MM.1S (cell line): ENCODE results near the gene SHC1.

Source experiments
- DNase-seq: peaks from one replicate; pipeline ENCODE4 v3.0.0-alpha.2; 2015
- H2AFZ ChIP-seq: fragments of 300-600 bp; sonication (generic); 2 replicates; pipeline ENCODE4 v1.6.0; 2016; ENCODE audit warnings: antibody characterized with exemption, low read length
- H3F3A ChIP-seq: fragments of 300-600 bp; sonication (generic); 2 replicates; pipeline ENCODE4 v1.6.1; 2016; ENCODE audit warnings: mild to moderate bottlenecking, antibody characterized with exemption, low read length, moderate library complexity, mixed read lengths; ENCODE audit not compliant: insufficient read depth
- H3K27ac ChIP-seq: fragments of 300-600 bp; sonication (generic); 2 replicates; pipeline ENCODE4 v1.5.1; 2016; ENCODE audit warnings: mild to moderate bottlenecking, low read length
- H3K27me3 ChIP-seq: fragments of 300-600 bp; sonication (generic); replicated peaks from 2 replicates; pipeline ENCODE4 v1.6.0; 2016; ENCODE audit warnings: low read length; ENCODE audit not compliant: insufficient read depth
- H3K36me3 ChIP-seq: fragments of 300-600 bp; sonication (generic); replicated peaks from 2 replicates; pipeline ENCODE4 v1.6.1; 2016; ENCODE audit warnings: mild to moderate bottlenecking, low read length, mixed read lengths; ENCODE audit not compliant: insufficient read depth
- H3K4me1 ChIP-seq: fragments of 300-600 bp; sonication (generic); 2 replicates; pipeline ENCODE4 v1.6.1; 2016; ENCODE audit warnings: low read length, mixed read lengths
- H3K4me2 ChIP-seq: fragments of 300-600 bp; sonication (generic); 2 replicates; pipeline ENCODE4 v1.6.0; 2016; ENCODE audit warnings: low read depth, low read length
- H3K4me3 ChIP-seq: fragments of 300-600 bp; sonication (generic); 2 replicates; pipeline ENCODE4 v1.5.1; 2016; ENCODE audit warnings: low read length, mixed read lengths
- H3K79me2 ChIP-seq: fragments of 300-600 bp; sonication (generic); 2 replicates; pipeline ENCODE4 v1.6.1; 2016; ENCODE audit warnings: mixed run types, low read length, mixed read lengths
- H3K9ac ChIP-seq: fragments of 300-600 bp; sonication (generic); 2 replicates; pipeline ENCODE4 v1.6.1; 2016; ENCODE audit warnings: low read length, mixed read lengths
- H3K9me2 ChIP-seq: fragments of 300-600 bp; sonication (generic); replicated peaks from 2 replicates; pipeline ENCODE4 v1.6.1; 2016; ENCODE audit warnings: mild to moderate bottlenecking, low read length, mixed read lengths; ENCODE audit not compliant: insufficient read depth
- H3K9me3 ChIP-seq: fragments of 300-600 bp; sonication (generic); replicated peaks from 2 replicates; pipeline ENCODE4 v1.6.1; 2016; ENCODE audit warnings: mild to moderate bottlenecking, low read length, mixed read lengths; ENCODE audit not compliant: insufficient read depth
- H4K20me1 ChIP-seq: fragments of 300-600 bp; sonication (generic); 2 replicates; pipeline ENCODE4 v1.6.1; 2016; ENCODE audit warnings: mild to moderate bottlenecking, low read length, moderate library complexity, mixed read lengths; ENCODE audit not compliant: insufficient read depth
- CTCF ChIP-seq: fragments of 300-600 bp; sonication (generic); IDR thresholded peaks from 2 replicates; pipeline ENCODE4 v1.5.1; 2016; ENCODE audit warnings: antibody characterized with exemption, low read length, mixed read lengths
- EZH2 ChIP-seq: fragments of 300-600 bp; sonication (generic); optimal IDR thresholded peaks from 2 replicates; pipeline ENCODE3; 2017; ENCODE audit warnings: low read depth, mild to moderate bottlenecking, antibody characterized with exemption, low read length, mixed read lengths
- EZH2phosphoT487 ChIP-seq: fragments of 300-600 bp; sonication (generic); IDR thresholded peaks from 2 replicates; pipeline ENCODE4 v1.6.1; 2018; ENCODE audit warnings: antibody characterized with exemption, low read length

SHC1 gene

DNA sequence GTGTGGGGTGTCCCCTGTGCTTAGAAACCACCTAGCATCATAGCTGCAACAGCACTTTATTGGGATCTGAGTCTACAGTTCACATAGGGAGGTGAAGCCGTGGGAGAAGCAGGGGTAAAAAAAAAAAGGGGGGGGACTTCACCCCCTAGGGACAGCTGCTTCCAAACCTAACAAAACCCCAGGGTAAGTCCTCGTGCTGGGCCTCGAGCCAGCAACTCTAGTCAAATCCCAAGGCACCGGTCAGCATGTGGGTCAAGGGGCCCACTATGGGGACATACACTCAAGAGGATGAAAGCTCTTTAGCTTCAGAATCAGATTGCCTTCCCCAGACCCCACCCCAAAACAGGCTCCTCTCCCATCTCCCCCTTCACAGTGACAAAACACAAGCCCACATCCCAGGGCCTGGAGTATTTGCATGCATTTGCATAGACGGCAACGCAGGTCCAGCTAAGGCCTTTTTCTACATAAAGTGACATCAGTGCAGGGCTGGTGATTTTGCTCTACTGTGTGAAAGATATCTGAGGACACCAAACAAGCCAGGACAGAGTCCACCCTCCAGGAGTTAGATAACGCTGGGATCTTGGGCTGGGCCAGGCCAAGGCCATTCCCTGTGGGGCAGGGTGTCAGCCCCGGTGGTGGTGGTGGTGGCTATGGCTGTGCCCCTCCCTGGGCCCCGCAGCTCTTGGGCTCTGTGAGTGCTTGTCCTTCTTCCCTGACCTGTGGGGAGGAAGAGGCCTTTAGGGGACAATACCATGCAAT is 26.0 kb downstream of the SHC1 start:
- Histone ChIP-seq H3K9ac (peak overlapping the region; percentile 89), H3K79me2 (peaks cover 65% of the 10 kb centered on the region), H3K36me3 (no peaks in the 10 kb centered on the region), H3K27me3 (no peaks in the 10 kb centered on the region), H3K9me3 (no peaks in the 10 kb centered on the region), H3K4me3 (peak overlapping the region; percentile 9), H3K27ac (peak overlapping the region; percentile 91), H3F3A (peaks cover 78% of the 10 kb centered on the region), H3K4me2 (peak overlapping the region; percentile 87), H3K9me2 (no peaks in the 10 kb centered on the region), H3K4me1 (peaks cover 82% of the 10 kb centered on the region), H4K20me1 (no peaks in the 10 kb centered on the region), H2AFZ (no peak overlapping the region)
- peak; percentile 74 for DNase-seq
- TF ChIP-seq EZH2 = no peak
- TF ChIP-seq CTCF = no peak
- no peak for TF ChIP-seq EZH2phosphoT487

DNA sequence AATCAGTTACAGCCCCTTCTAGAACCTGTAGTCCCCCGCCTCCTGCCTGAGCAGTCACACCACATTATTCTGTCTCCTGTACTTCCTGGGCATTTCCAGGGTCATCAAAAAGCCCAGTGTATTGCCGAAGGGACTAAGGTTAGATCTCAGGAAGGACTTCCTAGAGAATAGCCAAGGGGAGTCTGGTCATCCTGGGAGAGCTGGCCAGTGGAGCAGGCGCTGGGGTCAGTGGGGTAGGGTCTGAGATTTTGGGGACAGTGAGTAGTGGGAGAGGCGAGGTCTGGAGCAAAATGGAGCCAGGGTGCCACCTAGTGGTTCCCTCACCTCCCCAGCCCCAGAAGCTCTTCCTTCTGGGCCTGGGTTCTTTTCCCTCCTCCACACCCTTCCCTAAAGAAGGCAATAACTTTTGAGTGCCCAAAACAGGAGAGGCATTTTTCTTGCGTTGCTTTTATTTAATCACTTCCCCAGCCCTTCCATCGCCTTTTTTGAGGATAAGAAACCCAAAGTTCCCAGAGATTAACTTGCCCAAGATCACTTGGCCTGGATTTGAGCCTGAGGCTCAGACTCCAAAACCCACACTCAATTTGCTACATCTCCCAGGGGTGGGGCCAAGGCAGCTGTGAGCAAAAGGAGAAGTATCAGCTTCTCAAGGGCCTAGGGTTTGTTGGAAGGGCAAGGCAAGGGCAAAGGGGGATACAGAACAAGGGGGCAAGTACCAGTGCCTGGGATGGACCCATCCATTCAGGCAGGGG is 26.7 kb downstream of the SHC1 start:
- H3K4me3 ChIP-seq = peak overlapping the region; percentile 54
- H3K9me2 ChIP-seq = no peaks in the 10 kb centered on the region
- no peaks in the 10 kb centered on the region for H3K9me3 ChIP-seq
- H3K4me1 ChIP-seq = peaks cover 86% of the 10 kb centered on the region
- H3K4me2 ChIP-seq = peak overlapping the region; percentile 87
- H3K9ac ChIP-seq = peak overlapping the region; percentile 89
- peak overlapping the region; percentile 91 for H3K27ac ChIP-seq
- no peaks in the 10 kb centered on the region for H3K36me3 ChIP-seq
- DNase-seq = peak; percentile 75
- no peak overlapping the region for H2AFZ ChIP-seq
- peaks cover 82% of the 10 kb centered on the region for H3F3A ChIP-seq
- H3K27me3 ChIP-seq = no peaks in the 10 kb centered on the region
- TF ChIP-seq EZH2 = no peak
- no peak for TF ChIP-seq EZH2phosphoT487
- peak; percentile 96 for TF ChIP-seq CTCF
- H4K20me1 ChIP-seq = no peaks in the 10 kb centered on the region
- peaks cover 61% of the 10 kb centered on the region for H3K79me2 ChIP-seq

- TF ChIP-seq EZH2phosphoT487 (no peak), EZH2 (no peak), CTCF (no peak)
- Histone ChIP-seq H3K9ac (peak overlapping the region; percentile 89), H2AFZ (no peak overlapping the region), H3K79me2 (peaks cover 46% of the 10 kb centered on the region), H3K36me3 (no peaks in the 10 kb centered on the region), H3K4me2 (peak overlapping the region; percentile 87; the same call in 1 of the 2 replicates), H3K27ac (peak overlapping the region; percentile 91), H3F3A (peaks cover 87% of the 10 kb centered on the region), H3K4me1 (peaks cover 78% of the 10 kb centered on the region), H3K4me3 (no peak overlapping the region), H3K9me2 (no peaks in the 10 kb centered on the region), H3K9me3 (no peaks in the 10 kb centered on the region), H3K27me3 (no peaks in the 10 kb centered on the region), H4K20me1 (no peaks in the 10 kb centered on the region)
- DNase-seq = no peak
Observed at GRCh38 chr1:154941333-154942013, 29.1 kb downstream of the SHC1 start.
